Measurements from ENCODE around the gene PHLDA2. TPM values are rescaled to one million over a fixed set of nuclear protein-coding genes. Genes with fewer than 3 reads are reported as not detected.

The PHLDA2 gene
- total and polyA plus RNA-seq, 9 of the 15 experiments (the other 6 are each of a cell fraction or from before 2014, with no cell fraction given), result 0.43 to 42.4 (median 4.7) TPM

- no peaks in the 10 kb centered on the region for H3K9me1 ChIP-seq (ENCODE audit: control insufficient read depth, insufficient read depth, low read length)
- 69% methylated on average over 5 of the region's 5 CpGs for WGBS (ENCODE audit: insufficient coverage, low coverage, missing lambda C conversion rate)
- H3K4me2 ChIP-seq (ENCODE audit: insufficient read depth, low read length), result no peak overlapping the region
- intact Hi-C loops (cut with micrococcal nuclease) (loop anchor here (5.0 to 10.0 kb wide), 2 partner anchors 190 to 322 kb away; partner anchors contain the start of gene KCNQ1OT1), in situ Hi-C loops (cut with MboI) (loop anchor here (5.0 kb wide), 1 partner anchor 355 kb away; no protein-coding TSS in a partner anchor)
- TF ChIP-seq PTTG1 (tag; IDR thresholded peaks at IDR 0.05; ENCODE audit: low read depth) (no peak), ATF7 (IDR thresholded peaks at IDR 0.05) (0 out of 2 replicates have a peak, but pooled peaks have one; percentile 2)
- BruUV-seq (replicated peaks), result no TSS peak
- H3K27ac ChIP-seq (ENCODE audit: extremely low read depth, low read depth, low read length), result no peak overlapping the region
- H3K9ac ChIP-seq (ENCODE audit: insufficient read depth in 1 of 2, low read depth in 2 of 2, low read length in 2 of 2), result 0 out of 4 replicates have a peak overlapping the region, but pooled peaks of 1 of the 2 experiments have one; percentile 81
- H3K4me1 ChIP-seq (replicated peaks in 1 of 2; ENCODE audit: control insufficient read depth in 2 of 2, insufficient read depth in 2 of 2, low read length in 2 of 2), result peaks cover 34 to 84% of the 10 kb centered on the region in 2 experiments
- H3K4me3 ChIP-seq, result no peak overlapping the region
- H4K20me1 ChIP-seq (replicated peaks; ENCODE audit: control insufficient read depth, insufficient read depth, low read length), result no peaks in the 10 kb centered on the region
- CTCF ChIA-PET (ENCODE audit: low intra/inter-chr PET ratio), result interaction anchor here (10.6 kb wide), 1 partner anchor 353 kb away, joined by 228 read pairs; no protein-coding TSS in a partner anchor
- 0 out of 5 replicates have a peak, but pooled peaks cover 0 to 5% of the 10 kb centered on the region in 2 experiments for H3K27me3 ChIP-seq (ENCODE audit: control insufficient read depth in 2 of 2, insufficient read depth in 2 of 2, low read length in 2 of 2)
- no peaks in the 10 kb centered on the region for H3K9me3 ChIP-seq (replicated peaks; ENCODE audit: control insufficient read depth, insufficient read depth, low read depth, low read length)
- DNase-seq (ENCODE audit: extremely low read depth in 1 of 4, low spot score in 3 of 4) (no peak), ATAC-seq (no peak), FAIRE-seq (no peak)
- POLR2A ChIA-PET, result interaction anchor here (0.5 to 1.4 kb wide), 4 partner anchors 48 to 417 kb away, joined by 4 read pairs; no protein-coding TSS in a partner anchor
- no peaks in the 10 kb centered on the region for H3K79me2 ChIP-seq (ENCODE audit: control insufficient read depth, insufficient read depth, low read length)
- no peak overlapping the region for H2AFZ ChIP-seq (ENCODE audit: low read depth, low read length)
- H3K36me3 ChIP-seq (ENCODE audit: control insufficient read depth, insufficient read depth, low read length), result no peaks in the 10 kb centered on the region
Measured at GRCh38 chr11:2886936-2887335, 42.3 kb downstream of the PHLDA2 start.

- WGBS (ENCODE audit: insufficient coverage, low coverage, missing lambda C conversion rate), result 40% methylated on average over 30 of the region's 49 CpGs
- Histone ChIP-seq H4K20me1 (replicated peaks; ENCODE audit: control insufficient read depth, insufficient read depth, low read length) (no peaks in the 10 kb centered on the region), H2AFZ (ENCODE audit: low read depth, low read length) (peak overlapping the region; percentile 69), H3K4me3 (no peak overlapping the region), H3K4me2 (ENCODE audit: insufficient read depth, low read length) (peak overlapping the region; percentile 53), H3K4me1 (replicated peaks in 1 of 2; ENCODE audit: control insufficient read depth in 2 of 2, insufficient read depth in 2 of 2, low read length in 2 of 2) (peaks cover 28 to 84% of the 10 kb centered on the region in 2 experiments), H3K27ac (ENCODE audit: extremely low read depth, low read depth, low read length) (no peak overlapping the region), H3K79me2 (ENCODE audit: control insufficient read depth, insufficient read depth, low read length) (no peaks in the 10 kb centered on the region), H3K27me3 (ENCODE audit: control insufficient read depth in 2 of 2, insufficient read depth in 2 of 2, low read length in 2 of 2) (0 out of 5 replicates have a peak, but pooled peaks cover 0 to 5% of the 10 kb centered on the region in 2 experiments), H3K9me3 (replicated peaks; ENCODE audit: control insufficient read depth, insufficient read depth, low read depth, low read length) (no peaks in the 10 kb centered on the region), H3K9me1 (ENCODE audit: control insufficient read depth, insufficient read depth, low read length) (no peaks in the 10 kb centered on the region), H3K9ac (ENCODE audit: insufficient read depth in 1 of 2, low read depth in 2 of 2, low read length in 2 of 2) (peak overlapping the region; percentile 14 to 81; a peak in 3 of 4 replicates), H3K36me3 (ENCODE audit: control insufficient read depth, insufficient read depth, low read length) (no peaks in the 10 kb centered on the region)
- peak in 1 of 4 experiments; percentile 31 for DNase-seq (ENCODE audit: extremely low read depth in 1 of 4, low spot score in 3 of 4)
- intact Hi-C loops (cut with micrococcal nuclease) (loop anchor here (5.0 to 10.0 kb wide), 2 partner anchors 189 to 322 kb away; partner anchors contain the start of gene KCNQ1OT1), in situ Hi-C loops (cut with MboI) (loop anchor here (5.0 kb wide), 1 partner anchor 354 kb away; no protein-coding TSS in a partner anchor)
- ChIA-PET POLR2A (interaction anchor here (0.5 to 2.0 kb wide), 5 partner anchors 187 to 417 kb away, joined by 4 to 10 read pairs (median 4); partner anchors contain the start of gene KCNQ1OT1), CTCF (ENCODE audit: low intra/inter-chr PET ratio) (interaction anchor here (10.6 kb wide), 1 partner anchor 352 kb away, joined by 228 read pairs; no protein-coding TSS in a partner anchor)
- no TSS peak for BruUV-seq (replicated peaks)
- no peak for ATAC-seq
- FAIRE-seq, result no peak
- TF ChIP-seq ZBTB7A (IDR thresholded peaks at IDR 0.05; ENCODE audit: borderline replicate concordance, control insufficient read depth, low read depth, low read length) (peak; percentile 19; the same call in 1 of the 2 replicates), MAX (CRISPR knock-in tag; IDR thresholded peaks at IDR 0.05) (peak; percentile 11; the same call in 1 of the 2 replicates), VEZF1 (CRISPR knock-in tag; IDR thresholded peaks at IDR 0.05) (peak; percentile 48; the same call in 1 of the 2 replicates), SAFB (IDR thresholded peaks at IDR 0.05; ENCODE audit: borderline replicate concordance, low read depth, low read length) (peak; percentile 59; the same call in 1 of the 2 replicates), TCF7L2 (IDR thresholded peaks at IDR 0.05; ENCODE audit: low read depth, low read length) (no peak), MAZ (CRISPR knock-in tag; conservative IDR thresholded peaks at IDR 0.05 in 1 of 2, IDR thresholded peaks at IDR 0.05 in 1 of 2) (peak in 1 of 2 experiments; percentile 19; a peak in 1 of 4 replicates), HLTF (IDR thresholded peaks at IDR 0.05) (no peak)
Measured at GRCh38 chr11:2886191-2886894, 42.9 kb downstream of the PHLDA2 start.

Data from K562 (cell line).